GM12801 (cell line): ENCODE measurements around the gene PCLO.

ENCODE experiments used
- TF ChIP-seq, protein P1 (sequence below): IDR thresholded peaks from one replicate; pipeline ENCODE4 v1.5.1; 2011; ENCODE audit warnings: control low read depth; ENCODE audit not compliant: insufficient read length; ENCODE audit errors: extremely low read depth

PCLO gene

DNA sequence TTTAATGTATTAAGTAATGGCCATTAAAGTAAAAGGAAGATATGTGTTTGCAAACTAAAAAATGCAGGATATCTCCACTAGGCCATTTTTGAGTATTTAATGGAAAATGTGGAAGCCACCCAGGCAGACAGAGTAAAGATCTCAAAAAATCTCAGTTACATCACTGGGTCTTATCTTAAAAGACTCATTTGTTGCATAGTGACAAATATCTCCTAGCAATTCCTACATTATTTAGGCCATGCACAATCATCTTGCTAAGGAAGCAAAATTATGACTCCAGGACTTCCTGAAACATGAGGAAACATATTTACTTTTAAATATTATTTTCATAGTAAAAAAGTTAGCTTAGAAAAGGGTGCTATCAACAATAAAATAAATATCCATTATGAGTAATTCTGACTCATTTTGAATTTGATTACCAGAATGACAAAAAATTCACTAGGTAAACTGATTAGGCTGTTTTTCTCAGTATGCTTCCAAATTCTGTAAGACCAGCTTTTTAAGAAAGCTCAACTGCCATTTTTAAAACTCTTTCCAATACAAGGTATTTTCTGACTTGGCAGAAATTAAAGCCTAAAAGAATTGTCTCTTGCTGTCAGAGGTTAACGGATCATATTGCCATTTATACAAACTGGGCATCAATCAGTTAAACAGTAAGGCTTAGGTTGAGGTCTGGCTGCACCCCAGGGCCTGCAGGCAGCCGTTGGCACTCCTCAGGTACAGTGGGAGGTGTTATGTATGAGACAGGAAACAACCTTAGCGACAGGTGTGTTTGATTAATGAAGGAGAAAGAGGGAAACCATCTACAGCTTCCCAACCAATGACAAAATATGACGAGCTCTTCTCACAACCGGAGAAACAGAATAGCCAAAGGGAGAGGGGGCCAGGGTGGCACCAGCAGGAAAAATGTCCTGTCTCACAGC is 31.8 kb downstream of the PCLO start:
- TF ChIP-seq, protein P1, sequence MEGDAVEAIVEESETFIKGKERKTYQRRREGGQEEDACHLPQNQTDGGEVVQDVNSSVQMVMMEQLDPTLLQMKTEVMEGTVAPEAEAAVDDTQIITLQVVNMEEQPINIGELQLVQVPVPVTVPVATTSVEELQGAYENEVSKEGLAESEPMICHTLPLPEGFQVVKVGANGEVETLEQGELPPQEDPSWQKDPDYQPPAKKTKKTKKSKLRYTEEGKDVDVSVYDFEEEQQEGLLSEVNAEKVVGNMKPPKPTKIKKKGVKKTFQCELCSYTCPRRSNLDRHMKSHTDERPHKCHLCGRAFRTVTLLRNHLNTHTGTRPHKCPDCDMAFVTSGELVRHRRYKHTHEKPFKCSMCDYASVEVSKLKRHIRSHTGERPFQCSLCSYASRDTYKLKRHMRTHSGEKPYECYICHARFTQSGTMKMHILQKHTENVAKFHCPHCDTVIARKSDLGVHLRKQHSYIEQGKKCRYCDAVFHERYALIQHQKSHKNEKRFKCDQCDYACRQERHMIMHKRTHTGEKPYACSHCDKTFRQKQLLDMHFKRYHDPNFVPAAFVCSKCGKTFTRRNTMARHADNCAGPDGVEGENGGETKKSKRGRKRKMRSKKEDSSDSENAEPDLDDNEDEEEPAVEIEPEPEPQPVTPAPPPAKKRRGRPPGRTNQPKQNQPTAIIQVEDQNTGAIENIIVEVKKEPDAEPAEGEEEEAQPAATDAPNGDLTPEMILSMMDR: no peak

DNA sequence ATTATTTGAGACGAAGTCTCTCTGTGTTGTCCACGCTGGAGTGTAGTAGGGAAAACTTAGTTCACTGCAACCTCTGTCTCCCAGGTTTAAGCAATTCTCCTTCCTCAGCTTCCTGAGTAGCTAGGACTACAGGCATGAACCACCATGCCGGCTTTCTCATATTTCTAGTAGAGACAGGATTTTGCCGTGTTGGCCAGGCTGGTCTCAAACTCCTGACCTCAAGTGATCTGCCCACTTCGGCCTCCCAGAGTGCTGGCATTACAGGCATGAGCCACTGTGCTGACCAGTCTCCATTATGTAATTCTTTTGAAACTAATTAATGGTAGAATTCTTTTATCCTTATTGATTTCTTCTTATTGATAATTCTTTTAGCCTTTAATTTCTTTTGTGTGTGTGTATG is 32.5 kb downstream of the PCLO start:
- TF ChIP-seq, protein P1: no peak

DNA sequence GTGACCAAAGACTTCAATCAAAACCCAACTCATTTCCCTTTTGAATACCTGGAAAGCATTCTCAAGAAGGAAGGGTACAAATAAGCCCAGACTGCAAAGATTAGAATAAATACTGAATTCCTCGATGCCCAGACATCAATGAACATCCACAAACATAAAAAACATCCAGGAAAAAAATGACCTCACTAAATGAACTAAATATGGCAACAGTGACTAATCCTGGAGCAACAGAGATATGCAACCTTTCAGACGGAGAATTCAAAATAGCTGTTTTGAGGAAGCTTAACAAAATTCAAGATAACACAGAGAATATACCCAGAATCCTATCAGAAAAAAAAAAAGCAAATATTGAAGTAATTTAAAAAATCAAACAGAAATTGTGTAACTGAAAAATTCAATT is 43.2 kb downstream of the PCLO start:
- TF ChIP-seq, protein P1: no peak

DNA sequence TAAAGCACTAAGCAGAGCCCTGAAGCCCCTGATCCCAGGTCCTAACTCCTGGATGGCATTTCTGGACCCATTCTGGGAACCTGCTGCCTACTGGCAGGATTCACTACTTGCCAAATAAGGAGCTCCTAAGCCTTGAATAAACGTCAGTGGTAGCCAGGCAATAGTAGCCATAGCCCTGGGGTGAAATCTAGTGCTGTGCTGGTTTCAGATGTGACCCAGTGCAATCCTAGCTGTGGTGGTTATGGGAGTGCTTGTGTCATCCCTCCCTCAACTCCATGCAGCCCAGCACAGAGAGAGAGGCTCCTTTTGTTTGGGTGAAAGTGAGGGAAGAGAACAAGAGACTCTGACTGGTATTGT is 43.7 kb downstream of the PCLO start:
- TF ChIP-seq, protein P1: no peak

DNA sequence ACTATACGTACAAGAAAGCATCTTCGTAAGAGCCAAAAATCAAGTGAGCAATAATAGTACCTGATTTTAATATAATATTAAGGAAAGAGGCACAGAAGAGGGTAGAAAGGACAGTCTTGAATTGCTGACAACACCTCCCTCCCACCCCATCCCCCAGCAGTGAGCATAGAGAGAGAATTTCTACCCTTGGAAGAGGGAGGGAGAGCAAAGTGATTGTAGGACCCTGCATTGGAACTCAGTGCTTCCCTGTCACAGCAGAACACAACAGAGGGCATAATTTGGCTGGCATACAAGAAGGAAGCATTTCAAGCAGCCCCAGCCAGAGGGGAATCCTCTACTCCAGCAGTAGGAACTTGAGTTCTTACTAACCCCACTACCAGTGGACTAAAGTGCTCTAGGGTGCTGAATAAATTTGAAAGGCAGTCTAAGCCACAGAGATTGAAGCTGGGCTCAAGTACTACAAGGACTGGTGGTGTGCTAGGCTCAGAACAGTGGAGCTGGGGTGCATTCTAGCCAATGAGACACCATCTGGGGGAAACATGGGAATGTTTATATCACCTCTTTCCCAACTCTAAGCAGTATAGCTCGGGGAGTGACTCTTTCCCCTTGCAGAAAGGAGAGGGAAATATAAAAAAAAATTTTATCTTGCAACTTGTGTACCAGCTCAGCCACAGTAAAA is 44.2 kb downstream of the PCLO start:
- TF ChIP-seq, protein P1: no peak

DNA sequence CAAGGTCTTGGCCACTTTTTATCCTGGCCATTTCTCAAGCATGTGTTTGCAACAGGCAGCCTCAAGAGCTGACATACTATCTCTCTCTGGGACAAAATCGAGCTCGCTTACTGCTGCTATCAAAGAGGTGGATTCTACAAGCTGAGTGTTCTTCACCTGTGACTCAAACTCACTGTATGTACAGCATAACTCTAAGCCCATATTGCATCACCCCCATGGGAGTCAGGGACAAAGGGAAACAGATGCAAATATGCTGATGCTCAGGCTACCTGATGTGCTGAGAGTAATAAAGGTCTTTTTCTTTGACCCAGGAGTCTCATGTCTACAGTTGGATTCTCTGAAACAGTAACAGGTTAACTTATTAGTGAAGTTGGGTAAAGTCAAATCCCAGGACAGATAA is 45.2 kb downstream of the PCLO start:
- TF ChIP-seq, protein P1: no peak

DNA sequence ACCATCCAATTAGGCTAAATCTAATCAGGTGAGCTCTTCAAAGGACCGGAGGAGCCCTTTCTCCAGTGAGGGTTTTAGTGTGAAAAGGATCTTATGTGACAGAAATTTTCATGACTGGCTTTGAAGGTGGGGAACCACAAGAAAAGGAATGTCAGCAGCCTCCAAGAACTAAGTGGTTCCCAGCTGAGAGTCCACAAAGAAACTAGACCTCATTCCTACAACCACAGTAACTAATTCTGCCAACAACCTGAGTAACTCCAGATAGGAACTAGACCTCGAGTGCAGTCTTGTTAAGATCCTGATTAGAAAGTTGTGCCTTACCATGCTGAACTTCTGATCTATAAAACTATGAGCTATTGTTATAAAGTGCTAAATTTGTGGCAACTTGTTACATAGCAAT is 51.3 kb downstream of the PCLO start:
- TF ChIP-seq, protein P1: no peak
